Endothelial cell of umbilical vein (primary cell): ENCODE results near the gene CBFA2T3. TPM values are rescaled to one million over a fixed set of nuclear protein-coding genes. Genes with fewer than 3 reads are reported as not detected.

ENCODE experiments used
- BruUV-seq: library from RNA; stranded (reverse); fragments of 400-500 nt; replicated peaks from 2 replicates; lab custom pipeline; 2021; lab: Mats Ljungman, UMichigan
- CTCF ChIA-PET: fragments of 300-600, 350-600 bp; sonication (Branson Sonifier 250); formaldehyde crosslinking; loops from one replicate; lab custom pipeline; 2021; ENCODE audit warnings: antibody characterized with exemption, inconsistent platforms; lab: Charles Lee
- POLR2A ChIA-PET: fragments of 300-600, 350-600 bp; sonication (Branson Sonifier 250); formaldehyde crosslinking; loops from one replicate; lab custom pipeline; 2021; ENCODE audit warnings: antibody characterized with exemption, inconsistent platforms; lab: Charles Lee
- DNase-seq: peaks from one replicate; pipeline ENCODE4 v3.0.0-alpha.2; 2011; ENCODE audit warnings: low read depth, low spot score
- FAIRE-seq: peaks from 2 replicates; lab custom pipeline; 2011; peaks lifted over from hg19 to GRCh38; lab: Jason Lieb, UNC
- H2AFZ ChIP-seq: 2 replicates; pipeline ENCODE4 v1.6.0; 2012; ENCODE audit warnings: low read depth, low read length, control low read depth, inconsistent platforms
- H3K27ac ChIP-seq: 2 replicates; pipeline ENCODE4 v1.5.1; 2011; ENCODE audit warnings: low read depth, mild to moderate bottlenecking, control low read depth, low read length, moderate library complexity; ENCODE audit not compliant: insufficient read depth
- H3K27me3 ChIP-seq, 2 experiments: 2 replicates each; pipeline versions ENCODE4 v1.6.0 to v1.6.1; 2011; ENCODE audit warnings: low read length in 2 of 2, mixed read lengths in 1 of 2; ENCODE audit not compliant: control insufficient read depth in 2 of 2, insufficient read depth in 2 of 2
- H3K36me3 ChIP-seq, 2 experiments: 2 replicates in 1 of 2; 3 replicates in 1 of 2; pipeline ENCODE4 v1.5.1; 2011; ENCODE audit warnings: low read length in 2 of 2, mild to moderate bottlenecking in 1 of 2, moderate library complexity in 1 of 2; ENCODE audit not compliant: control insufficient read depth in 2 of 2, insufficient read depth in 2 of 2; ENCODE audit errors: extremely low read depth in 1 of 2
- H3K4me1 ChIP-seq: 3 replicates; pipeline ENCODE4 v1.5.1; 2011; ENCODE audit warnings: mild to moderate bottlenecking, low read length; ENCODE audit not compliant: control insufficient read depth, insufficient read depth; ENCODE audit errors: extremely low read depth
- H3K4me2 ChIP-seq: 2 replicates; pipeline ENCODE4 v1.6.1; 2011; ENCODE audit warnings: low read length, control low read depth, mixed read lengths; ENCODE audit not compliant: insufficient read depth
- H3K4me3 ChIP-seq, 3 experiments: fragments of 200-600 bp in 1 of 3; sonication (generic), shearing (Covaris generic) in 1 of 3; replicated peaks in 1 of 3; 2 replicates each; pipeline ENCODE4 v1.5.1; 2011 to 2016; ENCODE audit warnings: control low read depth in 3 of 3, low read length in 3 of 3, mild to moderate bottlenecking in 2 of 3, inconsistent platforms in 1 of 3, low read depth in 1 of 3, moderate library complexity in 1 of 3; ENCODE audit not compliant: insufficient read depth in 1 of 3
- H3K79me2 ChIP-seq: 2 replicates; pipeline ENCODE4 v1.6.0; 2012; ENCODE audit warnings: low read length, inconsistent platforms; ENCODE audit not compliant: control insufficient read depth, insufficient read depth
- H3K9ac ChIP-seq: replicated peaks from 2 replicates; pipeline ENCODE3; 2011; ENCODE audit warnings: low read length, control low read depth; ENCODE audit not compliant: insufficient read depth; ENCODE audit errors: extremely low read depth
- H3K9me1 ChIP-seq: replicated peaks from 3 replicates; pipeline ENCODE4 v1.6.0; 2011; ENCODE audit warnings: mild to moderate bottlenecking, low read length; ENCODE audit not compliant: control insufficient read depth, insufficient read depth; ENCODE audit errors: extremely low read depth
- H3K9me3 ChIP-seq: replicated peaks from 2 replicates; pipeline ENCODE4 v1.5.1; 2012; ENCODE audit warnings: low read length, inconsistent platforms; ENCODE audit not compliant: control insufficient read depth, insufficient read depth
- H4K20me1 ChIP-seq: replicated peaks from 2 replicates; pipeline ENCODE3; 2011; ENCODE audit warnings: mild to moderate bottlenecking, low read length; ENCODE audit not compliant: control insufficient read depth, insufficient read depth; ENCODE audit errors: extremely low read depth
- EZH2 ChIP-seq: IDR thresholded peaks from 2 replicates; pipeline ENCODE4 v1.6.1; 2012; ENCODE audit warnings: borderline replicate concordance, low read depth, mild to moderate bottlenecking, moderate library complexity, low read length, inconsistent platforms; ENCODE audit not compliant: severe bottlenecking
- FOS ChIP-seq: IDR thresholded peaks from 2 replicates; pipeline ENCODE4 v1.6.1; 2011; ENCODE audit warnings: mild to moderate bottlenecking, low read length, moderate library complexity, borderline replicate concordance; ENCODE audit not compliant: insufficient read depth
- GATA2 ChIP-seq: IDR thresholded peaks from 2 replicates; pipeline ENCODE4 v1.7.0; 2011; ENCODE audit warnings: low read depth, mild to moderate bottlenecking, moderate library complexity, mixed read lengths, low read length; ENCODE audit not compliant: insufficient read length, insufficient read depth
- JUN ChIP-seq: IDR thresholded peaks from 2 replicates; pipeline ENCODE4 v1.6.1; 2011; ENCODE audit warnings: borderline replicate concordance, low read depth; ENCODE audit not compliant: insufficient read length, insufficient read depth
- MYC ChIP-seq: IDR thresholded peaks from one replicate; pipeline ENCODE4 v1.6.1; 2011; ENCODE audit warnings: mild to moderate bottlenecking, low read depth, low read length
- POLR2A ChIP-seq: IDR thresholded peaks from 2 replicates; pipeline ENCODE4 v1.6.1; 2012; ENCODE audit warnings: low read depth, mild to moderate bottlenecking, control low read depth, low read length
- POLR2AphosphoS5 ChIP-seq: IDR thresholded peaks from 2 replicates; pipeline ENCODE4 v1.6.1; 2012; ENCODE audit warnings: low read depth, mild to moderate bottlenecking, control low read depth, low read length, moderate library complexity; ENCODE audit not compliant: insufficient read depth
- dilution Hi-C: fragments of 300-500 bp; cut with MboI; formaldehyde crosslinking; loops from one replicate; pipeline ENCODE4 v1.15.0; 2019; ENCODE audit warnings: low sequenced_read_pairs; ENCODE audit not compliant: extremely low pct_ligation_motif_present
- intact Hi-C: fragments of 100-400 bp; cut with micrococcal nuclease; formaldehyde crosslinking; loops from one replicate; pipeline ENCODE4 v1.10.0; 2022
- polyA plus RNA-seq, 4 experiments: library from polyadenylated mRNA; depleted of rRNA in 3 of 4; stranded (reverse) in 3 of 4; unstranded in 1 of 4; fragments of >200 nt; gene quantifications; 2 replicates each; pipeline versions ENCODE4 v1.2.1 to v1.2.3, GENCODE V29; 2011 to 2012; ENCODE audit warnings: missing spikeins in 1 of 4
- total RNA-seq: library from RNA; stranded (reverse); gene quantifications from 2 replicates; pipeline ENCODE4 v1.2.3, GENCODE V29; 2021
- TF ChIP-seq, protein P1 (sequence below): IDR thresholded peaks from 2 replicates; pipeline ENCODE4 v1.6.1; 2011; ENCODE audit not compliant: insufficient read depth, insufficient read length
- TF ChIP-seq, protein P2 (sequence below), 2 donors: IDR thresholded peaks; 1 replicate in 1 of 2; 2 replicates in 1 of 2; pipeline ENCODE4 v1.5.1; 2011; ENCODE audit warnings: low read length in 2 of 2, mild to moderate bottlenecking in 2 of 2, moderate library complexity in 2 of 2, control low read depth in 1 of 2, inconsistent platforms in 1 of 2, low read depth in 1 of 2; ENCODE audit not compliant: insufficient read depth in 1 of 2; ENCODE audit errors: extremely low read depth in 1 of 2

CBFA2T3 gene
- total and polyA plus RNA-seq, 2 donors (not counting 3 experiments of a cell fraction or from before 2014, with no cell fraction given), result not detected

DNA sequence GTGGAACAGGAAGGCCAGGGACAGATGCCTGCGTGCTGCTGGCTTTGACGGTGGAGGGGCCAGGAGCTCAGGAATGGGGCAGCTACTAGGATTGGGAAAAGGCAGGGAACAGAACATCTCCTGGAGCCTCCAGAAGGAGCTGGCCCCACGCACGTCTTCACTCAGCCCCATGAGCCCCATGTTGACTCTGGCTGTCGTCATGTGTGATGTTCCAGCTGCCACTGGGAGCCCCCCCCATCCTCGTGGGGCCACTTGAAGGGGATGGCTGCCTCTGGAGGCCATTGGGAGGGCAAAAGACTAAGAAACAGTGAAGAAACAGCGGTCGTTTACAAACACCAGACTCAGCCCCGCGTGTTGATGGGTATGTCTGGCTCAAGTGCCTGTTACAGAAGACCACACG, 146.7 kb downstream of the CBFA2T3 start:
- CTCF ChIA-PET, result no interaction called here
- H3K36me3 ChIP-seq, result peaks cover 0 to 3% of the 10 kb centered on the region in 2 experiments
- POLR2A ChIA-PET, result interaction anchor here (0.6 kb wide), 1 partner anchor 326 kb away, joined by 3 read pairs; no protein-coding TSS in a partner anchor
- no peak for DNase-seq
- no peak overlapping the region for H2AFZ ChIP-seq
- TF ChIP-seq, protein P1, sequence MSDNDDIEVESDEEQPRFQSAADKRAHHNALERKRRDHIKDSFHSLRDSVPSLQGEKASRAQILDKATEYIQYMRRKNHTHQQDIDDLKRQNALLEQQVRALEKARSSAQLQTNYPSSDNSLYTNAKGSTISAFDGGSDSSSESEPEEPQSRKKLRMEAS, result no peak
- TF ChIP-seq GATA2 (no peak), POLR2A (no peak), MYC (no peak), JUN (no peak), FOS (no peak), EZH2 (no peak), POLR2AphosphoS5 (no peak)
- TF ChIP-seq, protein P2, sequence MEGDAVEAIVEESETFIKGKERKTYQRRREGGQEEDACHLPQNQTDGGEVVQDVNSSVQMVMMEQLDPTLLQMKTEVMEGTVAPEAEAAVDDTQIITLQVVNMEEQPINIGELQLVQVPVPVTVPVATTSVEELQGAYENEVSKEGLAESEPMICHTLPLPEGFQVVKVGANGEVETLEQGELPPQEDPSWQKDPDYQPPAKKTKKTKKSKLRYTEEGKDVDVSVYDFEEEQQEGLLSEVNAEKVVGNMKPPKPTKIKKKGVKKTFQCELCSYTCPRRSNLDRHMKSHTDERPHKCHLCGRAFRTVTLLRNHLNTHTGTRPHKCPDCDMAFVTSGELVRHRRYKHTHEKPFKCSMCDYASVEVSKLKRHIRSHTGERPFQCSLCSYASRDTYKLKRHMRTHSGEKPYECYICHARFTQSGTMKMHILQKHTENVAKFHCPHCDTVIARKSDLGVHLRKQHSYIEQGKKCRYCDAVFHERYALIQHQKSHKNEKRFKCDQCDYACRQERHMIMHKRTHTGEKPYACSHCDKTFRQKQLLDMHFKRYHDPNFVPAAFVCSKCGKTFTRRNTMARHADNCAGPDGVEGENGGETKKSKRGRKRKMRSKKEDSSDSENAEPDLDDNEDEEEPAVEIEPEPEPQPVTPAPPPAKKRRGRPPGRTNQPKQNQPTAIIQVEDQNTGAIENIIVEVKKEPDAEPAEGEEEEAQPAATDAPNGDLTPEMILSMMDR (IDR thresholded peaks at IDR 0.05; ENCODE audit: extremely low read depth in 1 of 2, insufficient read depth in 1 of 2, low read depth in 1 of 2, low read length in 2 of 2), result no peak
- no peak overlapping the region for H3K4me3 ChIP-seq
- H3K79me2 ChIP-seq, result no peaks in the 10 kb centered on the region
- H3K9me1 ChIP-seq, result no peaks in the 10 kb centered on the region
- H3K27ac ChIP-seq, result no peak overlapping the region
- no peak overlapping the region for H3K4me2 ChIP-seq
- dilution Hi-C loops (no loop called here), intact Hi-C loops (no loop called here)
- H3K27me3 ChIP-seq, result no peaks in the 10 kb centered on the region
- no peaks in the 10 kb centered on the region for H4K20me1 ChIP-seq
- no peak for FAIRE-seq
- BruUV-seq, result no TSS peak
- H3K9ac ChIP-seq, result no peak overlapping the region
- no peaks in the 10 kb centered on the region for H3K9me3 ChIP-seq
- H3K4me1 ChIP-seq, result no peaks in the 10 kb centered on the region
